ENCODE results near the gene CORO2B. TPM values are rescaled to one million over a fixed set of nuclear protein-coding genes. Genes with fewer than 3 reads are reported as not detected.

The CORO2B gene
- total RNA-seq, 1 donor from 2014 or later, result 3.9 TPM

- no peak for TF ChIP-seq CTCF (conservative IDR thresholded peaks at IDR 0.05)
Measured at GRCh38 chr15:68626283-68626682, 47.5 kb downstream of the CORO2B start.

GRCh38 chr15:68626739-68627138 lies 47.9 kb downstream of the CORO2B start:
- Mint-ChIP-seq H3K4me1 (ENCODE audit: unreplicated experiment) (peaks cover 14% of the 10 kb centered on the region), H3K9me3 (no peaks in the 10 kb centered on the region), H3K4me3 (no peak overlapping the region), H3K27ac (no peak overlapping the region), H3K27me3 (peaks cover 17% of the 10 kb centered on the region), H3K36me3 (no peaks in the 10 kb centered on the region)
- TF ChIP-seq CTCF (conservative IDR thresholded peaks at IDR 0.05), result no peak
- no peak for DNase-seq (ENCODE audit: extremely low spot score, unreplicated experiment)

More at GRCh38 chr15:68626283-68626682, 47.5 kb downstream of the CORO2B start:
- Mint-ChIP-seq H3K27me3 (peaks cover 17% of the 10 kb centered on the region), H3K27ac (no peak overlapping the region), H3K4me1 (ENCODE audit: unreplicated experiment) (peaks cover 17% of the 10 kb centered on the region), H3K9me3 (no peaks in the 10 kb centered on the region), H3K36me3 (no peaks in the 10 kb centered on the region), H3K4me3 (no peak overlapping the region)
- DNase-seq (ENCODE audit: extremely low spot score, unreplicated experiment), result no peak

DNA sequence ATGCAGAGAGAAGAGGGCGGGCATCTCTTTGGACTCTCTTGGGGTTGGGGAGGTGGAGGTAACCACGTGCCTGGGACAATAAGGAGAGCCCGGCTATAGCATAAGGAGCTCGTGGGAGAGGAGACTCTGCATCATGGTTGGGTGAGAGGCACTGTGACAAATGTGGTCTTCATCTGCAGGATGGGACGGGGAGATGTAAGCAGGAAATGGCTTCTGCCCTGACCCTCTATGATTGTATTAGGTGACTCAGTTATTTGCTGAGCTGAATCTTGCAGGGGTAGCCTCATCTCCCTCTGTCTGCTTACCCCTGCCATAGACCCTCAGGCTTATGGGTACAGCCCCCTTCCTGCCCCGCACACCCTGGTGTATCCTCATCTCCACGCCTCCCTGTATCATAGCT lies 48.7 kb downstream of the CORO2B start:
- Mint-ChIP-seq H3K4me3 (no peak overlapping the region), H3K27ac (no peak overlapping the region), H3K36me3 (no peaks in the 10 kb centered on the region), H3K4me1 (ENCODE audit: unreplicated experiment) (peaks cover 13% of the 10 kb centered on the region), H3K27me3 (peaks cover 17% of the 10 kb centered on the region), H3K9me3 (no peaks in the 10 kb centered on the region)
- DNase-seq (ENCODE audit: extremely low spot score, unreplicated experiment), result no peak
- no peak for TF ChIP-seq CTCF (conservative IDR thresholded peaks at IDR 0.05)

GRCh38 chr15:68627995-68628394 lies 49.2 kb downstream of the CORO2B start:
- Mint-ChIP-seq H3K27ac (no peak overlapping the region), H3K36me3 (no peaks in the 10 kb centered on the region), H3K27me3 (peaks cover 17% of the 10 kb centered on the region), H3K4me1 (ENCODE audit: unreplicated experiment) (peaks cover 13% of the 10 kb centered on the region), H3K4me3 (no peak overlapping the region), H3K9me3 (no peaks in the 10 kb centered on the region)
- no peak for TF ChIP-seq CTCF (conservative IDR thresholded peaks at IDR 0.05)
- DNase-seq (ENCODE audit: extremely low spot score, unreplicated experiment), result no peak

DNA sequence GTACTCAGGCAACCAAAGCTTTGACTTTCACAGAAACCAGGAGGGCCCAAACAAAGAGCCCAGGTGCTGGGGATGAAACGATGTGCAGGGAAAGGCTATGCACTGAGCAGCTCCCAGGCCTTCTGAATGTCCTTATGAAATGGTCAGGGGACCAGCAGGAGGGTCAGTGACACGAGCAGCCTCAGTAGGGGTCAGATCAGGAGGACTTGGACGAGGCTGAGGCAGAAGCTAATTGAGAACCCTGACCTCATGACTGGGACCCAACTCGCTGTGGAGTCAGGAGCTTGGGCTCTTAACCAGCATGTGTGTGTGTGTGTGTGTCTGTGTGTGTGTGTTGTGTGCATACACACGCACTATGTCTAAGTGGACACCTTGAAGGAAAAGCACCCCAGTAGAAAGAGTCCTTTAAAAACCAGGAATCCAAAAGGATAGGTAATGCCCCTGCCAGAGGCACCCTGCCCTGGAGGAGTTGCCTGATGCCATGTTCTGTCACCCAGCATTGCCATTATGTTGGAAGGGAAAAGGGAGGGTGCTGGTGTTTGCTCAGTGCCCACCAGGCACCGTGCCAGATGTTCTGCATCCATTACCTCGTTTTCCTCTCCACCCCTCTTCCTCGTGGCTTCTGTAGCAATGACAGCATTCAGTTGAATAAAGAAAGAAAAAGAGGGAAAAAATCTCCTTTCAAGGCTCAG lies 50.9 kb downstream of the CORO2B start:
- H3K36me3 Mint-ChIP-seq, result no peaks in the 10 kb centered on the region
- DNase-seq (ENCODE audit: extremely low spot score, unreplicated experiment), result no peak
- no peak overlapping the region for H3K27ac Mint-ChIP-seq
- no peak overlapping the region for H3K4me3 Mint-ChIP-seq
- no peak for TF ChIP-seq CTCF (conservative IDR thresholded peaks at IDR 0.05)
- peaks cover 17% of the 10 kb centered on the region for H3K27me3 Mint-ChIP-seq
- peaks cover 14% of the 10 kb centered on the region for H3K4me1 Mint-ChIP-seq (ENCODE audit: unreplicated experiment)
- H3K9me3 Mint-ChIP-seq, result no peaks in the 10 kb centered on the region

Measured in type B pancreatic cell (in vitro differentiated cells).